ENCODE data around the gene ADH1B. TPM values are rescaled to one million over a fixed set of nuclear protein-coding genes. Genes with fewer than 3 reads are reported as not detected.
"Not testable (repeated sequence)": the region's sequence is repeated elsewhere in the genome, so short reads cannot be mapped to it uniquely, and the experiment has no call there.

The ADH1B gene
- total RNA-seq, 2 experiments from 2014 or later = not detected

DNA sequence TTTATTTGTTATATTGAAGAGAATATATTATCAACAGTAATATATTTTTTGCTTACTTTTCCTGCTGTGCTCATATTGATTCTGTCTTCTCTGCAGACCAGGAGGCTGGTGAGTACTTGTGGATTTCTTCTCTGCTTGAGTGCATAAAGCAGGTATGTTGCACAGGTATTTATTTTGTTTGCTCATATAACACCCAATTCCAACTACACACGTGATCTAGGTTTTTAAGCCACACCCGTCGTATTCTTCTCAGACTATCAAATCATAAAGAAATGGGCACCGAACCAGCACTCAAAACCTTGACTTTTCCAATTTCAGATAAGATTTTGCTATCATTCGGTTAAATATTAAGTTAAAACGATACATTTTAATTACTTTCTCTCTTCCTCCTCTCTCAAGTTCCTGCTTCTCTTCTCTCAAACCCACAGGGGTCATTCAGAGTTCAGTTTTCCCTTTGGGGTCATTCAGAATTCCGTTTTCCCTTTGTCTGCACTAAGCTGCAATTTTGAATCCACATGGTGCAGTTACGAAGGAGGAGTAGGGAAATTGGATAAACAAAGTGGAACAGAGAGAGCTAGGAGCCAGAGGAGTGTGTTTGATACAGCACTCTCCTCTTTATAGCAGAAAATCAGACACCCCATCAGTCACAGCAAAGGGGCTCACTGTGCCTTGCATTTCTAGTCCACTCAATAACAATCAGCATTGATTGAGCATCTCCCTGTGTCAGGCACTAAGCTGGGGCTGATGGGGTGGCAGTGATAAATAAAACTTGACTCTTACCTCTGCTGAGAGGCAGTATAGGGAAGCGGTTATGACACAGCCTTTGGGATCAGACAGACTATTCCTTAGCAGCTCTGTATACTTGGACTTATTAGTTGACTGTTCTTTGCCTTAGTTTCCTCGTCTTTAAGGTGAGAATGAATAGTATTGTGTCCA, 31.7 kb upstream of the ADH1B start, which contains the start of gene ADH1C:
ADH1C (minus strand) TSS at position 145 of the 936 bp plus-strand sequence; CDS start at position 74, 71 bp downstream.
- H3K36me3 Mint-ChIP-seq (ENCODE audit: low read depth) = no peaks in the 10 kb centered on the region
- peaks cover 11% of the 10 kb centered on the region for H3K4me1 Mint-ChIP-seq (ENCODE audit: low read depth)
- H3K27ac ChIP-seq (ENCODE audit: low read depth in 1 of 2, low read length in 2 of 2) = no peak within 1 kb of the TSS
- H3K9me3 Mint-ChIP-seq = peaks cover 12% of the 10 kb centered on the region
- H3K36me3 ChIP-seq (ENCODE audit: insufficient read depth, low read length) = no peaks in the 10 kb centered on the region
- no peak for ATAC-seq (ENCODE audit: poor library complexity)
- DNase-seq = no peak
- ChIA-PET POLR2A (no interaction called here), CTCF (no interaction called here)
- H3K9me3 ChIP-seq (ENCODE audit: control insufficient read depth in 1 of 2, insufficient read depth in 1 of 2, low read length in 2 of 2) = no peaks in the 10 kb centered on the region
- peaks cover 24% of the 10 kb centered on the region for H3K27me3 Mint-ChIP-seq
- no peak within 1 kb of the TSS for H3K27ac Mint-ChIP-seq
- TF ChIP-seq, protein P1, sequence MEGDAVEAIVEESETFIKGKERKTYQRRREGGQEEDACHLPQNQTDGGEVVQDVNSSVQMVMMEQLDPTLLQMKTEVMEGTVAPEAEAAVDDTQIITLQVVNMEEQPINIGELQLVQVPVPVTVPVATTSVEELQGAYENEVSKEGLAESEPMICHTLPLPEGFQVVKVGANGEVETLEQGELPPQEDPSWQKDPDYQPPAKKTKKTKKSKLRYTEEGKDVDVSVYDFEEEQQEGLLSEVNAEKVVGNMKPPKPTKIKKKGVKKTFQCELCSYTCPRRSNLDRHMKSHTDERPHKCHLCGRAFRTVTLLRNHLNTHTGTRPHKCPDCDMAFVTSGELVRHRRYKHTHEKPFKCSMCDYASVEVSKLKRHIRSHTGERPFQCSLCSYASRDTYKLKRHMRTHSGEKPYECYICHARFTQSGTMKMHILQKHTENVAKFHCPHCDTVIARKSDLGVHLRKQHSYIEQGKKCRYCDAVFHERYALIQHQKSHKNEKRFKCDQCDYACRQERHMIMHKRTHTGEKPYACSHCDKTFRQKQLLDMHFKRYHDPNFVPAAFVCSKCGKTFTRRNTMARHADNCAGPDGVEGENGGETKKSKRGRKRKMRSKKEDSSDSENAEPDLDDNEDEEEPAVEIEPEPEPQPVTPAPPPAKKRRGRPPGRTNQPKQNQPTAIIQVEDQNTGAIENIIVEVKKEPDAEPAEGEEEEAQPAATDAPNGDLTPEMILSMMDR (IDR thresholded peaks at IDR 0.05) = no peak
- peaks cover 2 to 3% of the 10 kb centered on the region in 2 experiments for H3K27me3 ChIP-seq (ENCODE audit: control insufficient read depth in 1 of 2, insufficient read depth in 2 of 2, low read length in 2 of 2)
- no peak within 1 kb of the TSS for H3K4me3 ChIP-seq (ENCODE audit: low read length)
- no peaks in the 10 kb centered on the region for H3K4me1 ChIP-seq (ENCODE audit: insufficient read depth, low read length)
- intact Hi-C loops (cut with DNase I, micrococcal nuclease) = no loop called here
- no peak within 1 kb of the TSS for H3K4me3 Mint-ChIP-seq

DNA sequence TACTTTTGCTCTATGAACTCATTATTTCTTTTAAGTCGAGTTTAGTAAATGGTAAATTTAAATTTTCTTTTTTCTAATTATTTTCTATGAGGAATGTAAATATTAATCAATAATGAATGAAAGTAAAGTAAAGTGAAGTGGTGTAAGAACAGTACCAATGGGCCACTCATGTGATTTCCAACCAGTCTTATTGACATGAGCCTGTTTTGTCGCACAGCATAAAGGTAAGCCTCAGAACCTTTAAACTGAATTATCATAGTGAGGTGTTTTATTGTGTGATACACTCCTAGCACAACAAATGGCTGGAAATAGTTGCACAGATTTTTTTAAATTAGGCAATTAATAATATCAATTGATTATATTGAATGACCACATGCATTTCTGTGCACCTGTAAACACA, 30.3 kb upstream of the ADH1B start:
- Mint-ChIP-seq H3K27ac (no peak overlapping the region), H3K36me3 (ENCODE audit: low read depth) (no peaks in the 10 kb centered on the region), H3K27me3 (peaks cover 25% of the 10 kb centered on the region), H3K9me3 (peaks cover 12% of the 10 kb centered on the region), H3K4me1 (ENCODE audit: low read depth) (peaks cover 11% of the 10 kb centered on the region), H3K4me3 (no peak overlapping the region)
- CTCF ChIA-PET = no interaction called here
- H3K27ac ChIP-seq (ENCODE audit: low read depth in 1 of 2, low read length in 2 of 2) = no peak overlapping the region
- no peaks in the 10 kb centered on the region for H3K4me1 ChIP-seq (ENCODE audit: insufficient read depth, low read length)
- ATAC-seq (ENCODE audit: poor library complexity) (no peak), DNase-seq (no peak)
- no peak overlapping the region for H3K4me3 ChIP-seq (ENCODE audit: low read length)
- POLR2A ChIA-PET = no interaction called here
- TF ChIP-seq, protein P1 (IDR thresholded peaks at IDR 0.05) = no peak
- no peaks in the 10 kb centered on the region for H3K36me3 ChIP-seq (ENCODE audit: insufficient read depth, low read length)
- peaks cover 2 to 3% of the 10 kb centered on the region in 2 experiments for H3K27me3 ChIP-seq (ENCODE audit: control insufficient read depth in 1 of 2, insufficient read depth in 2 of 2, low read length in 2 of 2)
- no peaks in the 10 kb centered on the region for H3K9me3 ChIP-seq (ENCODE audit: control insufficient read depth in 1 of 2, insufficient read depth in 1 of 2, low read length in 2 of 2)
- intact Hi-C loops (cut with DNase I, micrococcal nuclease) = no loop called here

DNA sequence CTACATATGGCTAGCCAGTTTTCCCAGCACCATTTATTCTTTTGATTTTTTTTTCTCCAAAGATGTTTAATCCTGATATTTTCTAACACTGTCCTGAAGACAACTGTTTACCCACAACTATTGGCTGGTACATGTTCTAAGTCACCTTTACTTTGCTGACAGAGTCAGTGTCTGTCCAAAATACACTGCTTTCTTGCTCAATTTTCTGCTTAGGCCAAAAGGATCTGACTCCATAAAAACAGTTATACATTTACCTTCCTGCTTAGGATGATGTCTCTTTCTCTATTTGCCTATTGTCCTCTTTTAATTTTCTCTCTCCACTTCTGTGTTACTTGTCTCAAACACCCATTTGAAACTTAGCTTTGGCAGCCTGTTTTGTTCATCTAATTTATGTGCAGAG, 28.1 kb upstream of the ADH1B start:
- no peak overlapping the region for H3K27ac ChIP-seq (ENCODE audit: low read depth in 1 of 2, low read length in 2 of 2)
- Mint-ChIP-seq H3K36me3 (ENCODE audit: low read depth) (no peaks in the 10 kb centered on the region), H3K9me3 (peaks cover 3% of the 10 kb centered on the region), H3K4me1 (ENCODE audit: low read depth) (peaks cover 11% of the 10 kb centered on the region), H3K4me3 (no peak overlapping the region), H3K27me3 (peaks cover 8% of the 10 kb centered on the region), H3K27ac (no peak overlapping the region)
- H3K27me3 ChIP-seq (ENCODE audit: control insufficient read depth in 1 of 2, insufficient read depth in 2 of 2, low read length in 2 of 2) = peaks cover 2 to 3% of the 10 kb centered on the region in 2 experiments
- H3K9me3 ChIP-seq (ENCODE audit: control insufficient read depth in 1 of 2, insufficient read depth in 1 of 2, low read length in 2 of 2) = no peaks in the 10 kb centered on the region
- H3K36me3 ChIP-seq (ENCODE audit: insufficient read depth, low read length) = no peaks in the 10 kb centered on the region
- no peak overlapping the region for H3K4me3 ChIP-seq (ENCODE audit: low read length)
- intact Hi-C loops (cut with DNase I, micrococcal nuclease) = no loop called here
- POLR2A ChIA-PET = no interaction called here
- ATAC-seq (ENCODE audit: poor library complexity) (no peak), DNase-seq (no peak)
- TF ChIP-seq, protein P1 (IDR thresholded peaks at IDR 0.05) = no peak
- CTCF ChIA-PET = no interaction called here
- no peaks in the 10 kb centered on the region for H3K4me1 ChIP-seq (ENCODE audit: insufficient read depth, low read length)

DNA sequence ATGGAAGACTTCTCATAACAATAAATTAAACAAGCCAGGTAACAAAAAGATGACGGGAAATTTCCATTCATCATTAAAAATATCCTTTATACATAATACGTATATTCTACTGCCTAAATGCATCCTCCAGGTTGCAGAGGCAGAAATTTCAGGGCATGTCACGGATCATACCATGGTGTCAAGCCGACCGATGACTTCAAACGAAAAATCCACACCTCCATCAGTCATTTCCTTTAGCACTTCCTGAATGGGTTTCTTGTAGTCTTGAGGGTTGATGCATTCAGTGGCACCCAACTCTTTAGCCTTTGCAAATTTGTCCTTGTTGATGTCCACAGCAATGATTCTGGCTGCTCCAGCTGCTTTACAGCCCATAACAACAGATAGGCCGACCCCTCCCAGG, 21.4 kb upstream of the ADH1B start:
- H3K27ac ChIP-seq (ENCODE audit: low read depth in 1 of 2, low read length in 2 of 2); DNase-seq; ATAC-seq (ENCODE audit: poor library complexity); H3K4me1 Mint-ChIP-seq (ENCODE audit: low read depth); H3K27me3 ChIP-seq (ENCODE audit: control insufficient read depth in 1 of 2, insufficient read depth in 2 of 2, low read length in 2 of 2); H3K27ac Mint-ChIP-seq; H3K36me3 ChIP-seq (ENCODE audit: insufficient read depth, low read length); H3K9me3 ChIP-seq (ENCODE audit: control insufficient read depth in 1 of 2, insufficient read depth in 1 of 2, low read length in 2 of 2); H3K4me3 Mint-ChIP-seq; H3K4me1 ChIP-seq (ENCODE audit: insufficient read depth, low read length); POLR2A ChIA-PET; H3K4me3 ChIP-seq (ENCODE audit: low read length); CTCF ChIA-PET; H3K9me3 Mint-ChIP-seq; H3K36me3 Mint-ChIP-seq (ENCODE audit: low read depth); intact Hi-C loops (cut with DNase I, micrococcal nuclease): not testable (repeated sequence)
- peaks cover 23% of the 10 kb centered on the region for H3K27me3 Mint-ChIP-seq

All from CD4-positive, alpha-beta T cell (primary cell).